GM12872 (cell line): ENCODE measurements around the gene SLITRK6.

Experiments used
- TF ChIP-seq, protein P1 (sequence below): IDR thresholded peaks from 3 replicates; pipeline ENCODE4 v1.5.1; 2011; ENCODE audit warnings: low read depth, mild to moderate bottlenecking, low read length, moderate library complexity; ENCODE audit not compliant: insufficient read depth

SLITRK6 gene

DNA sequence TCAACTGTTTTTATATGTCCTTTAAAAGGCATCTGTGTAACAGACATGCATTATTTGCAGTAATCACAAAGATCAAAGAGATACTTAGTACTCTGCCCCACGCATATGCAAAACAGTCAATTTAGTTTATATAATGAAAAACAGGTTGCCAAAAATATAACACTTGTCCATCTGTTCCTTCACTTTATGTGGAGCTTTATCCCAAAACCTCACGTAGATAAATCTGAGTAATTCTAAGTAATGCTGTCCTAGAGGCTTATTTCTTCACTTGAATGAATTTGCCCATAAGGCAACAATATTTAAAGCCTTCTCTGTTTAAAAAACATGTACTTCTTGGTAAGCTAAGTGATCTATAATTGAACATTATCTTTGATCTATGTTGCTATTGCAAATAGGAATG lies 20.3 kb upstream of the SLITRK6 start:
- TF ChIP-seq, protein P1, sequence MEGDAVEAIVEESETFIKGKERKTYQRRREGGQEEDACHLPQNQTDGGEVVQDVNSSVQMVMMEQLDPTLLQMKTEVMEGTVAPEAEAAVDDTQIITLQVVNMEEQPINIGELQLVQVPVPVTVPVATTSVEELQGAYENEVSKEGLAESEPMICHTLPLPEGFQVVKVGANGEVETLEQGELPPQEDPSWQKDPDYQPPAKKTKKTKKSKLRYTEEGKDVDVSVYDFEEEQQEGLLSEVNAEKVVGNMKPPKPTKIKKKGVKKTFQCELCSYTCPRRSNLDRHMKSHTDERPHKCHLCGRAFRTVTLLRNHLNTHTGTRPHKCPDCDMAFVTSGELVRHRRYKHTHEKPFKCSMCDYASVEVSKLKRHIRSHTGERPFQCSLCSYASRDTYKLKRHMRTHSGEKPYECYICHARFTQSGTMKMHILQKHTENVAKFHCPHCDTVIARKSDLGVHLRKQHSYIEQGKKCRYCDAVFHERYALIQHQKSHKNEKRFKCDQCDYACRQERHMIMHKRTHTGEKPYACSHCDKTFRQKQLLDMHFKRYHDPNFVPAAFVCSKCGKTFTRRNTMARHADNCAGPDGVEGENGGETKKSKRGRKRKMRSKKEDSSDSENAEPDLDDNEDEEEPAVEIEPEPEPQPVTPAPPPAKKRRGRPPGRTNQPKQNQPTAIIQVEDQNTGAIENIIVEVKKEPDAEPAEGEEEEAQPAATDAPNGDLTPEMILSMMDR: no peak

DNA sequence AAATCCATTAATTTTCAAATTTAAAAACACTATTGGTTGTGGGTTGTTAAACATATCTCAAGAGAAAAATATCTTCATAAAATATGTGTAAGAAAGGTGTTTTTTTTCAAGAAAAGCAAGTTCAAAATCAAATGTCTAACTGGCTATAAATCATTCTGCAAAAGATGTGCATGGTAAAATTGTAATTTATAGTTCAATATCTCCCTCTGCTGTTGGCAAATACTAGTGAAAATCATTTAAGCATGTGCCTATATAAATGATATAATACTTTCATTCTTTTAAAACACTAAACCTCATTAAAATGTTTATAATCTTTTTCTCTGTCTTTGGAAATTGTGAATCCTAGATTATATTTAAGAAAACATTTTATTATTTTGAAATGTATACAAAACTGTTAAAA lies 17.2 kb upstream of the SLITRK6 start:
- TF ChIP-seq, protein P1: no peak

DNA sequence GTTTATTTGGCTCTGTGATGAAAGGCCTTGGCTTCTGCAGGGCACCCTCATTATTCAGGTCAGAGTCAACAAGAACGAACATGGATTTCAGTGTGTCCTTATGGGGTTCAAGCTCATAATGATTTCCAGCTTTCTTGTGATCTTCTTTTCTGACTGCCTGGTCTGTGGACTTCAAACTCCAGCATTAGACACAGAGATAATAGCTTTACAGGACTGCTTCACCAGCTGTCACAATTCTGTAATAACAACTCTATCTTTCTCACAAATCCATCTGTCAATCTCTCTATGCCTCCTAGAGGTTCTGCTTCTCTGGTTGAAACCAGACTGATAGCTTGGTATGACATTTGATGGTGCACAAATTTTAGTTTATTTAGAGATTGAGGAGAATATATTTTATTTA lies 13.1 kb upstream of the SLITRK6 start:
- TF ChIP-seq, protein P1: no peak

DNA sequence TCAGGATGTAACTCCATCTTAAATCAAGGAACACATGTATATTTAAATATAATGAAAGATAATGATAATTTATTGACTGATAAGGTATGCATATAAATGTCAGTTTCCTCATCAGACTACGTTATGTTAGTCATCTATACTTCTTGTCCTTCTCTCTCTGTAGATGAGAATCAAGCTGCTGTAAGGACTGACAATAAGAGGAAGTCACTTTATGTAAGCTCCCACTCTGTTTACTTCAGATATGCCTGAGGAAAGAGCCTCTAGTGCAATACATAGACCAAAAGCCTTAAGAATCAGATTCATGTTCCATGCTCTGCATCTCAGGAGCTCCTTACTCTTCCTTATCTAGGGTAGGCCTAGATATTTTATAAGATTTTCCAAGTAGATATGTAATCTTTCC lies 9.6 kb upstream of the SLITRK6 start:
- TF ChIP-seq, protein P1: no peak

DNA sequence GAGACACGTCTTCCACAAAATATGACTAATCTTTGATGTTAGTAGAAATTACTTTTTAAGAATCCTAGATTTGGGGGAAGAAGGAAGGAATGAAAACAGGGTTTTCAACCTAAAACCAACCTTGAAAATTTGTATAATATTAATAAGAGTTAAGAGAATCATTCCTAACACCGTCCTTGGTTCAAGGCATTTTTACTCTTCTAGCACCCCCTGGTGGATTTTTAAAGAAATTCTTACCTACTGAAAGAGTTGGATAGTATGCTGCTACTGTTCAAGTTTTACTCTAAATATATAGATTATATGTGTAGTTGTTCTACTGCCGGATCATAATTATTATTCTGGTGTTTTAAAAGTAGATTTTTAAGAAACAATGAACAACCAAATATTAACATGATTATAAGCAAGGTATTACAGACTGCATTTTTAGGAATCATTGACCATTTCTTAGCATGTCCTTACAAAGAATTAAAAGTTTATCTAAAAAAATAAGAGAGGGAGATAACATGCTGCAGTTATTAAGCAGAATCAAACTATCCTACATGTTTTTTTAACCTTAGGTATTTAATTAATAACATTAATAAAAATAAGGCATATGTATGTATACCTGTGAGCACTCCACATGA lies 7.4 kb upstream of the SLITRK6 start:
- TF ChIP-seq, protein P1: peak; percentile 34; the same call in 1 of the 3 replicates

DNA sequence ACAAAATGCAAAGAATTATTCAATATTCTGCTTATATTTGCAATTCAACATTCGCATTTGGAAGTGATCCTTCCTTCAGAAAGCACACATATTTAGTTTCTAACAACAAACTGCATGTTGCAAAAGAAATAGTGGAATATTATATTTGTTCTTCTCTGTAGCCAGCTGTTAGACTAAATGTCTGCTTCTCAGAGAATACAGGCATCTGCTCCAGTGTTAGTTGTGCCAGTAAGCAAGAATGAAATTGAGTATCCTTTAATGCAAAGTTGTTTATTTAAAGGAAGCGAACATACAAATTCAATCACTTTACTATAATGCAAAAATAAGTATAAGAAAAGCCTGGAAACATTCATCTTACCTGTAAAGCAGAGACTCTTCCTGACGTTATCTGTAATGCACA lies 663 bp downstream of the SLITRK6 start:
- TF ChIP-seq, protein P1: no peak

DNA sequence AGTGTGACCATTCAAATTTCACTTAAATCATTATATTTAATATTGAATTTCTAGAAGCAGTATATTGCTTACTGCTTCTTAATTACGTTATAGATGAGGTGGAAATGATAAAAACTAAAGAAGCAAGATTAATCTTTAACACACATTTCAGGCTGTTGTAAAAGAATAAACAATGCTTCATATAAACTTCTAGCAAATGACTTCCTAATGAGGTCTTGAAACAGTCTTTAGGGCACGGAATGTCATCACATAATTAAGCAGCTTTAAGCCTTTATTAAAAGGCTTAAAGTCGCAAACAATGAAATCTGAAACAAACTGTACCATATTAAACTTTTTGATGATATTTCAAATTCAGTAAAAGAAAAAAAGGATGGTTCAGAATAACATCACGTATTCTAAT lies 1.9 kb downstream of the SLITRK6 start:
- TF ChIP-seq, protein P1: no peak

DNA sequence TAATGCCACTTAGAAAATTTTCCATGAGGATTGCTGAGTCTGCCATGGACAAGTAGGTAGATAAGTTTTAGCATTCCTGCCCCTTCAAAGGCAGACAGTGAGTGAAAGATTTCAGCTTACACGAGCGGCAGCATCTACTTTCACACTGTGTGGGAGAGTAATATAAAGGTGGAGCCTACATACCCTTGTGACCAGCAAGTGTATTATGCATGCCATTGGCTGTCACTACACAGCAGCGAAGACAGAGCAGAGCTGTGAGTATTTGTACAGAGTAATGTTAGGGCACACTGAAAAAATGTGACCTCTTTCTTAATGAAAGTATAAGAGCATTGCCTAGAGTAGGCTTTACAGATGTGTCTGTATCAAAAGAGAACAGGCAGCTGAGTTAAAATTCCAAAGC lies 14.0 kb downstream of the SLITRK6 start:
- TF ChIP-seq, protein P1: no peak
